Stimulated activated memory B cell treated with anti-CD40 and anti-IgM and Interleukin-4, amounts not matched to agents 10 μg/mL and 1 μg/mL and 100 μg/mL, for 72 hours (primary cell): Measurements from ENCODE around the gene ANXA2R.
"Not testable (repeated sequence)": the region's sequence is repeated elsewhere in the genome, so short reads cannot be mapped to it uniquely, and the experiment has no call there.

Experiments
- ATAC-seq: fragments of 150-1000 bp; cut with Tn5 transposase; 2 replicates; pipeline ENCODE4 v1.10.0; 2021
- H3K27ac Mint-ChIP-seq: one replicate; pipeline ENCODE4 v1.8.0; 2022; ENCODE audit warnings: mild to moderate bottlenecking, mixed read lengths
- H3K27me3 Mint-ChIP-seq: one replicate; pipeline ENCODE4 v1.8.0; 2022; ENCODE audit warnings: mixed read lengths
- H3K36me3 Mint-ChIP-seq: one replicate; pipeline ENCODE4 v1.8.0; 2022; ENCODE audit warnings: mixed read lengths
- H3K4me1 Mint-ChIP-seq: one replicate; pipeline ENCODE4 v1.8.0; 2022; ENCODE audit warnings: mixed read lengths
- H3K4me3 Mint-ChIP-seq: one replicate; pipeline ENCODE4 v1.8.0; 2022; ENCODE audit warnings: mild to moderate bottlenecking, moderate library complexity, mixed read lengths
- H3K9me3 Mint-ChIP-seq: one replicate; pipeline ENCODE4 v1.8.0; 2022; ENCODE audit warnings: mixed read lengths

Gene ANXA2R

DNA sequence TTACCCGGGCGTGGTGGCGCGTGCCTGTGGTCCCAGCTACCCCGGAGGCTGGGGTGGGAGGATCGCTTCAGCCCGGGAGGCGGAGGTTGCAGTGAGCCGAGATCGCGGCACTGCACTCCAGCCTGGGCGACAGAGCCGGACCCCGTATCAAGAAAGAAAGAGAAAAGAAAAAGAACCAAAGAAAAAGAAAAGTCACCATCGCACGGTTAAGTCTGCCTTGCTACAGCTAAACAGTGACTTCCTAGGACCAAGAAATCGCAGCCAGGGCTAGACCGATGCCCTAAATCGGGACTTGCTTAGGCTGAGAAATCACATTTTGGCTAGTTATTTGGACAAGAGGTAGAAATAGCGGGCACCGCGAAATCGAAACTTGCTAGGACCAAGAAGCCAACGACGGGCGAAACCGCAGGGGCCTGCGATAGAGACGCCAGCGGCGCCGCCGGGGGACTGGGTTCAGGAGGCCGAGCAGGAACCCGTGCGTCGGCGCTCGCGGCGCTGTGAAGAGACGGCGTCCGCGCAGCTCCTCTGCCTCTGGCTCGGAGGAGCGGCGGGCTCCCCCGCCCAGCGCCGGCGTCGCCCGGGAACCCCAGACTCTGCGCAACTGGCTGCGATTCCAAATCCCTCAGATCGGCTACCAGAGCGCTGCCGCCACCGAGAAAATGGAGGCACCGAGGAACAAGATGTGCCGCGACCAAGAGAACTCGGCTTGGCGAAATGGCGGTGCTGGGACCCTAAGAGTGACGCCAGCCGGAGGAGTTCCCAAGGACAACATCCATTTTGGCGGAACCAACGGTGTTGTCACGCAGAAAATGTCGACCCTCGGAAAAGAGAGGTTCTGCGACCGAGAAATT lies 26.1 kb upstream of the ANXA2R start:
- Mint-ChIP-seq H3K27me3 (no peaks in the 10 kb centered on the region), H3K4me3 (peak overlapping the region; percentile 98), H3K36me3 (peaks cover 24% of the 10 kb centered on the region), H3K9me3 (no peaks in the 10 kb centered on the region), H3K4me1 (peaks cover 43% of the 10 kb centered on the region), H3K27ac (peak overlapping the region; percentile 98)
- ATAC-seq, result peak; percentile 76

DNA sequence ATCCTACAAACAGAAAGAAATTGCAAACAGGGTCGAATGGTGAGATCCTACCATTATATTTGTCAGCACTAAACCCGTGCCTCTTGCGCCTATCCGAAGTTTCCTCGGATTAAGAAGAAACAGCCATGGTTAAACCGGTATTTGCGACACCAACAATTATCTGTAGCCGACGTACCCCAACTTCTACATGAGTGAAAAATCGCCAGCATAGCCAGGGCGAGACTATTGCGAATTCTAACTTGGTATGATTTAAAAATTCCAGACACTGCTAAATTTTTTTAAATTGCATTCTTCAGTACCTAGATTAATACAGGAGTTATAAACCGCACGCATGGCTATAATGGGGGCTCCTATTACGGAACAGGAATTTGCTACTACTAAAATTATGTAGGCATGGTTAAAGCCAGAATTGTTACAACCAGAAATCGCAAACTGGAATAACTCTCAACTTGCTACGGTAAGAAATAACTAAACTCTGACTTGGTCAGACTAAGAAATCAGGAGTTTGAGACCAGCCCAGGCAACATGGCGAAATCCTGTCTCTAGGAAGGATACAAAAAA lies 25.3 kb upstream of the ANXA2R start:
- peak overlapping the region; percentile 98 for H3K27ac Mint-ChIP-seq
- peak overlapping the region; percentile 98 for H3K4me3 Mint-ChIP-seq
- no peaks in the 10 kb centered on the region for H3K27me3 Mint-ChIP-seq
- peaks cover 36% of the 10 kb centered on the region for H3K4me1 Mint-ChIP-seq
- ATAC-seq, result no peak
- no peaks in the 10 kb centered on the region for H3K9me3 Mint-ChIP-seq
- peaks cover 17% of the 10 kb centered on the region for H3K36me3 Mint-ChIP-seq

DNA sequence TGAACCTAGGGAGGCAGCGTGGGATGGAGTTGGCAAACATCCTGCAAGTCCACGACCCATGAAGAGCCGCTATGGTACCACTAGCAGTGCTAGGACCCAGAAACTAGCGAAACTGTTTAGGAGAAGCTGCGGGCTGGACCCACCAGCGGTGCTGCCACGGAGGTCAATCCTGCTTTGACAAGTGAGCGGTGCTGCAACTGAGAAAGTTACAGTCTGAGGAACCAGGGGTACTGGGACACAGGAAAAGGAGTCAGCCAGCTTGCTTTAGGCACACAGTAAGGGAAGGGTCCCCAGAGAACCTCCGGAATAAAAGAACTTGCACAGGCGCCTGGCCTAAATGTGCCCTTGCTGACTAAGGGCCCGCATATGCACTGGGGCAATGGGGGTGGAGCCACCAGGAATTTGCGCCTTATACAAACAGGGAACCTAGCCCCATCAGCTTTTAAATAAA lies 23.6 kb upstream of the ANXA2R start:
- ATAC-seq, result no peak
- Mint-ChIP-seq H3K4me1 (peaks cover 29% of the 10 kb centered on the region), H3K36me3 (peaks cover 18% of the 10 kb centered on the region), H3K9me3 (peaks cover 3% of the 10 kb centered on the region), H3K4me3 (no peak overlapping the region), H3K27ac (peak overlapping the region; percentile 98), H3K27me3 (no peaks in the 10 kb centered on the region)

DNA sequence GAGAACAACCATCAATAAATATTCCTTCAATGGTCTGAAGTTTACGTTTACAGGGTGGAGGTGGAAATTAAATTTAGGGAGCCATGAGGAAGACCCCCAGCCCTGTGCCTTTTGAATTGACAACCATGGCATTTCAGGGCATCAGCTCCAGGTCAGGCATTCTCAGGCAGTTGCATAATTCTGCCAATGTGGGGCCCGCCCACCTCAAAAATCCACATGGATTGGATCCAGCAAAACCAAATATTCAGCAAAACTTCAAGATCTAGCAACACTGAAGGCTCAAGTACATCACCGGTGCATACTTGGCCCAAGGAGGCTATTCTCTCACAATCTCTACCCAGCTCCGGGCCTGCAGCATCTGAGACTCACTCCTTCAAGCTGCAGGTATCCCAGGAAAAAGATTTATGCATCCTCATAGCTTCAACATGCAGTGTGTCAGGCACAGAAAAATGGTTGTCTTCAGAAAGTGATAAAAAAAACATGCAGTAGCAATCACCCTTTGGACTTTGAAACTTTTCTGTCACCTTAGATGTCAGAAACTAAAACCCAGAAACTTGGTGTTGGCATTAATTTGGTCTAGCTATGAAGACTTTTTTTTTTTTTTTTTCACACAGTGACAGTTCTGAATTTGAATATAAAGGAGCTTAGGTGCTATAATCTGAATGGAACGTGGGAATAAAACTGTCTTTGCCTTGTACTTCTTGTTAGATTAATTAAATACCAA lies 21.4 kb upstream of the ANXA2R start:
- Mint-ChIP-seq H3K36me3 (peaks cover 8% of the 10 kb centered on the region), H3K27me3 (no peaks in the 10 kb centered on the region), H3K4me1 (peaks cover 13% of the 10 kb centered on the region), H3K27ac (peak overlapping the region; percentile 32), H3K9me3 (peaks cover 3% of the 10 kb centered on the region), H3K4me3 (no peak overlapping the region)
- ATAC-seq, result no peak

DNA sequence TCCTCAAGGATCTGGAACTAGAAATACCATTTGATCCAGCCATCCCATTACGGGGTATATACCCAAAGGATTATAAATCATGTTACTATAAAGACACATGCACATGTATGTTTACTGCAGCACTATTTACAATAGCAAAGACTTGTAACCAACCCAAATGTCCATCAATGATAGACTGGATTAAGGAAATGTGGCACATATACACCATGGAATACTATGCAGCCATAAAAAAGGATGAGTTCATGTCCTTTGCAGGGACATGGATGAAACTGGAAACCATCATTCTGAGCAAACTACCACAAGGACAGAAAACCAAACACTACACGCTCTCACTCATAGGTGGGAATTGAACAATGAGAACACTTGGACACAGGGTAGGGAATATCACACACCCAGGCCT lies 19.9 kb upstream of the ANXA2R start:
- H3K27ac Mint-ChIP-seq, H3K9me3 Mint-ChIP-seq, ATAC-seq, H3K4me3 Mint-ChIP-seq, H3K27me3 Mint-ChIP-seq: not testable (repeated sequence)
- Mint-ChIP-seq H3K4me1 (peaks cover 13% of the 10 kb centered on the region), H3K36me3 (peaks cover 22% of the 10 kb centered on the region)

DNA sequence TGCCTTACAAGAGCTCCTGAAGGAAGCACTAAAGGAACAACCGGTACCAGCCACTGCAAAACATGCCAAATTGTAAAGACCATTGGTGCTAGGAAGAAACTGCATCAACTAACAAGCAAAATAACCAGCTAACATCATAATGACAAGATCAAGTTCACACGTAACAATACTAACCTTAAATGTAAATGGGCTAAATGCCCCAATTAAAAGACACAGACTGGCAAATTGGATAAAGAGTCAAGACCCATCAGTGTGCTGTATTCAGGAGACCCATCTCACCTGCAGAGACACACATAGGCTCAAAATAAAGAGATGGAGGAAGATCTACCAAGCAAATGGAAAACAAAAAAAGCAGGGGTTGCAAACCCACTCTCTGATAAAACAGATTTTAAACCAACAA lies 15.0 kb upstream of the ANXA2R start:
- not testable (repeated sequence) for H3K9me3 Mint-ChIP-seq, ATAC-seq, H3K27ac Mint-ChIP-seq, H3K4me3 Mint-ChIP-seq, H3K4me1 Mint-ChIP-seq, H3K27me3 Mint-ChIP-seq
- H3K36me3 Mint-ChIP-seq, result peaks cover 40% of the 10 kb centered on the region

DNA sequence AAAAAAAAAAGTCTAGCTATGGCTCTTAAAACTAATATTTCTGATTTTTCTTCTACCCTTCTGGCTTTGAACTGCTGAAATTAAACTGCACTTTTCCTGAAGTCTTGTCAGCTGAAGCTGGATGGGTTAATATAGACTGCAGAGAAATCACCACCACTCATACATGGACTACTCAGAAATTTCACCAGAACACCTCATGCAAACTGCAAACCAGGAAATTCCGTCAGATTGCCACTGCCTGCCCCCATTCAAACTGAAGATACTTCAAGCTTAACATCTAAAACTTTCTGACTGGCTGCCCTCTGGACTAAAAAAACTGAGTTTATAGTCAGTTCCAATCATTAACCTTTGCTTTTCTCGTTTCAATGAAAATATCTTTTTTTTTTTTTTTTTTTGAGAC lies 11.6 kb upstream of the ANXA2R start:
- Mint-ChIP-seq H3K4me1 (no peaks in the 10 kb centered on the region), H3K36me3 (peaks cover 33% of the 10 kb centered on the region), H3K27ac (no peak overlapping the region), H3K9me3 (peaks cover 3% of the 10 kb centered on the region), H3K27me3 (no peaks in the 10 kb centered on the region), H3K4me3 (no peak overlapping the region)
- peak; percentile 68 for ATAC-seq

DNA sequence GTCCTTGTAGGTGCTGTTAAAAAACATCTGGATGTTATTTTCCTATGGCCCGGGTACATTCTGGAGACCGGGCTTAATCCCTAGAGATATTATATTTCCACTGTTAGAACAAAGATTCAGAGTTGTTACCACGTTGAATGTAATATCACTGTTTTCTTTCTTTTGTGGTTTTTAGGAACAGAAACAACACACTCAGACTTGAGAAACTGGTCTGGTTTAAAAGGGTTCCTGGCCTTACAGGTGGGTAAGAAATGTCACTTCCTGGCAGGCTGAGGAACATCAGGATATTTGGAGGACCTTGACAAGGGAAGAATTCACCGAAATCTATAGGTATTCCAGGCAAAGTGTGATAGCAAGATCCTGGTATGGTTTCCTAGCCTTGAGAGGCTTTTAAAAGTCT lies 10.3 kb upstream of the ANXA2R start:
- Mint-ChIP-seq H3K4me3 (no peak overlapping the region), H3K4me1 (no peaks in the 10 kb centered on the region), H3K27me3 (no peaks in the 10 kb centered on the region), H3K27ac (no peak overlapping the region), H3K36me3 (peaks cover 26% of the 10 kb centered on the region), H3K9me3 (no peaks in the 10 kb centered on the region)
- ATAC-seq, result no peak

DNA sequence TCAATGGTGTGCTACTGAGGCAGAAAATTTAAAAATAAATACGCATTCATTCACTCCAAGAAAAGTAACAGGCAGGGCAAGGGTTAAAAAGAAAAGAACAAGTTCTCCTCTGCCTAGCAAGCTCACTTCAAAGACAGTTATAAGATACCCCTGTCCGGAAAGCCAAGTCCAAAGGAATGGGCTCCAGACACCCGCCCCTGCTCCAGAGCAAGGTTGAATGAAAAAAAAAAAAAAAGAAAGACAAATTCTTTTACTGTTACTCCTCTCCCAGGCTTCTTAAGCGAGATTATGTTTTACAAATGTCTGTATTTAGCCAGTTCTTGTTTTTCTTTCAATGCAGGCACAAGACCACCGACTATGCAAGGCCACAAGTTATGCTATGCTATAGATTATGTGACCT lies 9.1 kb upstream of the ANXA2R start:
- ATAC-seq, result no peak

DNA sequence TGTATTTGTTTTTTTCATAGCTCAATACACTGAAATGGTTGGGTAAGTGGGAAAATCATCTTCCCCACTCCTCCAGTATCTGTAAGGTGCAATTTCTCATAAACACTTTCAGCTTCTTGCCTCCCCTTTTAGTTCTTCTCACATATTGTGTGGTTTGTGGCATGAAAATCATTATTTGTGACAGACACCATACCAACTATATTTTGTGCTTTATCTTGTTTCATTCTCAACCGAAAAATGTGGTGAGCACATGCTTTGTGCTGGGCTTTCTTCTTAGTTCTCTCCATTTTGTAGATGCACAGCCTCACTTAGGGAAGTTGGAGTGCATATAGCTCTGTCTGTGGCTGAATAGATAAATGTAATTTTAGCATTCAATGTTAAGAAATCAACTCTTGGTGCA lies 6.4 kb upstream of the ANXA2R start:
- Mint-ChIP-seq H3K4me1 (peaks cover 26% of the 10 kb centered on the region), H3K36me3 (peaks cover 5% of the 10 kb centered on the region), H3K4me3 (no peak overlapping the region), H3K27me3 (no peaks in the 10 kb centered on the region), H3K27ac (no peak overlapping the region), H3K9me3 (no peaks in the 10 kb centered on the region)
- no peak for ATAC-seq

More for the DNA sequence above, 9.1 kb upstream of the ANXA2R start:
- H3K9me3 Mint-ChIP-seq, result no peaks in the 10 kb centered on the region
- no peaks in the 10 kb centered on the region for H3K27me3 Mint-ChIP-seq
- H3K4me3 Mint-ChIP-seq, result no peak overlapping the region
- H3K36me3 Mint-ChIP-seq, result peaks cover 18% of the 10 kb centered on the region
- H3K4me1 Mint-ChIP-seq, result peaks cover 10% of the 10 kb centered on the region
- H3K27ac Mint-ChIP-seq, result no peak overlapping the region

DNA sequence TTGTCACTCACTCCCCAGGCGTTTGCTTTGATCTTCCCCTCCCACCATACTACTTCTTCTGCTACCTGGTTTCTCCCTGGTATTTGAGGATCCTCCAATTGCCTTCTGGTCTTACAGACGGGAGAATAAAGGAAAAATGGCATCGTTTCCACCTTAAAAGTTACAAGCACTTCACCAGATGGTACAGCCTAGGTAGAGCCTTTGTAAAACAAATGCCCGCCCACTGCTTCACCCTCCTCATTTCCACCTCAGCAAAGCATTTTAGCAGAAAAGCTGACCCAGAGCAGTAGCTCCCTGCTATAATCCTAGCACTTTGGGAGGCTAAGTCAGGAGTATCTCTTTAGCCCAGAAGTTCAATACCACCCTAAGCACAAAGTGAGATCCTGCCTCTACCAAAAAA lies 5.1 kb upstream of the ANXA2R start:
- H3K27me3 Mint-ChIP-seq, result no peaks in the 10 kb centered on the region
- H3K9me3 Mint-ChIP-seq, result no peaks in the 10 kb centered on the region
- peaks cover 26% of the 10 kb centered on the region for H3K4me1 Mint-ChIP-seq
- H3K27ac Mint-ChIP-seq, result no peak overlapping the region
- H3K4me3 Mint-ChIP-seq, result no peak overlapping the region
- H3K36me3 Mint-ChIP-seq, result peaks cover 5% of the 10 kb centered on the region
- no peak for ATAC-seq

DNA sequence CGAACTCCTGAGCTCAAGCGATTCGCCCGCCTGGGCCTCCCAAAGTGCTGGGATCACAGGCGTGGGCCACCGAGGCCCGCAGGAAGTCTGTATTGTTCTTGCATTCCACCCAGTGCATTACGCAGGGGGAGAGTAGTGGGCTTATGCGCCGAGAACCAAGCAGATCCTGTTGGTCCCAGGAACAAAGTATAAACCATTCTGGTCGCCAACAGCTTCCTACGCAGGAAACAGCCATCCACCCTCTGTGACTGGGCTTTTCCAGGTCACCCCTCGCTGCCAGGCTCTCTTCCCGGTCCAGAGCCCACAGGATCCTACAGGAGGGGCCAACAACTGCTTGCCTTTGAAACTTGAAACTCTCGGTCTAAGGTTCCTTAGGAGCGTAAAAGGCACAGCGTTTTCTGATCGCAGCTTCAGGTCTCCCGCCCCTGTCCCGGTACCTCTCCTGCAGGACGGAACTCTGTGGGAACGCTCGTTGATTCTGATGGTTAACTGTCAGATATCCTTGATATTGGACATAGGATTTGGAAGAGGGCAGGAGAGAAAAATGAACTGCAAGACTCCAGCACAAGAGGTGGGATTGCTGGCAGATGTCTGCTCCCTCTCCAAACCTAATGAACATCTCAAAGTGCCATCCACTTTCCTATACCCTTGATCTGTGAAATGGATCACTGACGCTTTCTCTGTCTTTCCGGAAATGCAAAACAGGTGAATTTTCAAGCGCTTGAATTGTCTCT lies 4.2 kb upstream of the ANXA2R start:
- Mint-ChIP-seq H3K27me3 (no peaks in the 10 kb centered on the region), H3K4me1 (peaks cover 34% of the 10 kb centered on the region), H3K4me3 (no peak overlapping the region), H3K36me3 (peaks cover 5% of the 10 kb centered on the region), H3K27ac (no peak overlapping the region), H3K9me3 (no peaks in the 10 kb centered on the region)
- ATAC-seq, result no peak

DNA sequence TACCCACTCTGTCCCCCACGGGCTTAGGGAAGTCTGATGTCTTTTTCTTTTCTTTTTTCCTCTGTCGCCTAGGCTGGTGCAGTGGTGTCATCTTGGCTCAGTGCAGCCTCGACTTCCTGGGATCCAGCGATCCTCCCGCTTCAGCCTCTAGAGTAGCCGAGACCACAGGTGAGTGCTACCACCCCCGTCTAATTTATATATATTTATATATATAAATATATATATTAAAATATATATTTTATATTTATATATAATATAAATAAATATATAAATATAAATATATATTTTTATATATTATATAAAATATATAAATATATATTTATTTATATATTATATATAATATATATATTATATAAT lies 3.3 kb upstream of the ANXA2R start:
- Mint-ChIP-seq H3K4me1 (peaks cover 41% of the 10 kb centered on the region), H3K9me3 (no peaks in the 10 kb centered on the region), H3K27ac (peak overlapping the region; percentile 100), H3K27me3 (no peaks in the 10 kb centered on the region), H3K36me3 (peaks cover 5% of the 10 kb centered on the region), H3K4me3 (peak overlapping the region; percentile 93)
- no peak for ATAC-seq

DNA sequence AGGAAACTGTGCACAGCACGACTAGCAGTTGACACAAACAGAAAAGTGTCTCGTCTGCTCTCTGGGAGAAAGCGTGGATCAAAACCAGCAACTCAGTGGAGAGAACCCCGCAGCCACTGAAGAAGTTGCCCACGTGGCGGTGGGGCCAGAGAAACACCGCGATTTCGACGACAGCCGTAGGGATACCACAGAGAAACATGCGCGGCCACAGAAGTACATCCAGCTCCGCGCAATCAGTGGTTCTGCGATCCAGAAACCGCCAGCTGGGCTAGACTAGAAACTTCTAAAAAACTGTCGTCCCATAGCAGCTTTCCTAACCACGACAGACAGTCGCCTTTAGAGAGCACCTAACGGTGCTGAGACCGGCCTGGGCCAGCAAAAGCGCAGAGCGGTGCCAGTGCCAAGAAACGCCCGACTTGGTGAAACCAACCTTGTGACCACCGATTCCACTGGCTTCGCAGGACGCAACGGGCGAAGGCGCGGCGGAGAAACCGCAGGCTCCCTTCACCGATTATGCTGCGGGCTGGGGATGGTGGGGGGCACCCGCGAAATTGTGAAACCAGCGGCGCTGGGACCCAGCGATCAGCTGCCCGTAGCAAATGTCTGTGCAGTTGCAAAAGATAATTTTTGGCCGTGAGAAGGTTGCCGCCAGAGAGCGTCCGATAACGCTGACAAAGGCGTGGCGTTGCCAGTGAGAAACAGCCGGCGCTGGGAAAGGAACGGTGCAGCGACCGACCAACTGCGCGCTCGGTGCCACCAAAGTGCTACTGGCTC lies 2.7 kb upstream of the ANXA2R start:
- Mint-ChIP-seq H3K27ac (peak overlapping the region; percentile 100), H3K36me3 (peaks cover 5% of the 10 kb centered on the region), H3K9me3 (no peaks in the 10 kb centered on the region), H3K4me3 (peak overlapping the region; percentile 93), H3K27me3 (no peaks in the 10 kb centered on the region), H3K4me1 (peaks cover 46% of the 10 kb centered on the region)
- peak; percentile 48 for ATAC-seq
